Mucosa of descending colon (tissue), 3 donors: Measurements from ENCODE around the gene MIGA2. TPM values are rescaled to one million over a fixed set of nuclear protein-coding genes. Genes with fewer than 3 reads are reported as not detected.
"Not testable (repeated sequence)": the region's sequence is repeated elsewhere in the genome, so short reads cannot be mapped to it uniquely, and the experiment has no call there.

Source experiments
- ATAC-seq: fragments of 200-7000 bp; cut with Tn5 transposase; one replicate; pipeline ENCODE4 v1.9.1; 2020; ENCODE audit warnings: mild to moderate bottlenecking, moderate library complexity
- DNase-seq, 3 donors: peaks; one replicate each; pipeline ENCODE4 v3.0.0-alpha.2; 2020
- H3K36me3 ChIP-seq: fragments of 200-600 bp; one replicate; pipeline ENCODE4 v1.8.0; 2021; ENCODE audit warnings: low read depth, mild to moderate bottlenecking
- H3K4me1 ChIP-seq: fragments of 200-600 bp; one replicate; pipeline ENCODE4 v1.8.0; 2021; ENCODE audit warnings: low read depth, mild to moderate bottlenecking
- H3K4me3 ChIP-seq: fragments of 200-600 bp; one replicate; pipeline ENCODE4 v1.8.0; 2021; ENCODE audit warnings: mild to moderate bottlenecking
- H3K9me3 ChIP-seq: fragments of 200-600 bp; one replicate; pipeline ENCODE4 v1.8.0; 2021; ENCODE audit warnings: mild to moderate bottlenecking
- intact Hi-C, 2 donors: fragments of 100-400 bp; cut with DNase I in 1 of 2; cut with micrococcal nuclease in 1 of 2; formaldehyde crosslinking; loops; one replicate each; pipeline versions ENCODE4 v1.11.0 to v1.11.1; 2022; cut with DNase I, micrococcal nuclease
- total RNA-seq, 3 donors: library from RNA; stranded (reverse); fragmentation: NEBNext Ultra II Directional in 2 of 3; extraction: Animal tissue kit (Norgen Biotek cat#: 25700) in 2 of 3; gene quantifications; one replicate each; pipeline versions ENCODE4 v1.2.1 to v1.2.4, GENCODE V29; 2021 to 2023
- TF ChIP-seq, protein P1 (sequence below): fragments of 200-600 bp; IDR thresholded peaks from one replicate; pipeline ENCODE4 v1.8.0; 2022; ENCODE audit warnings: antibody characterized with exemption, mild to moderate bottlenecking
- donor health status: DM: no; HTN: no; CAD: no; lungs with moderate emphysema.
- donor health status: DM: no; HTN: no; CAD: no.
- donor health status: DM: no; HTN: yes; CAD: no.

MIGA2 gene
- total RNA-seq, 3 donors from 2014 or later = 56.2 to 89.4 (median 57.1) TPM

DNA sequence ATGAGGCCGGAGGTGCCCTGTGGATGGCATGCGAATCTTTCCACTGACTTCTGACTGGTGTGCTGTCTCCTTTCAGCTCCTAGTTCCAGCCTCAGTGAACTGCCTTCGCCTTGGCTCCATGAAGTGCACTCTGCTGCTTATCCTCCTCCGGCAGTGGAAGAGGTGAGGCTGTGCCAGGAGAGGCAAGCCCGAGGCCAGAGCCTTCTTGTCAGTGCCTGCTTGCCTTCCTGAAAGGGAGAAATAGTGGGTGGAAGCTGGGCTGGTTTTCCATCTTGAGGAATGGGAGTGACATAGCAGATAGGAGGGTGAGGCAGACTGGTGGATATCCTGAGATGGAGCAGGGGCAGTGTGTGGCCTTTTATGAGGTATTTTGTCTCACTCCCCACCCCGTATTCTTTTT lies 38.0 kb upstream of the MIGA2 start:
- TF ChIP-seq, protein P1, sequence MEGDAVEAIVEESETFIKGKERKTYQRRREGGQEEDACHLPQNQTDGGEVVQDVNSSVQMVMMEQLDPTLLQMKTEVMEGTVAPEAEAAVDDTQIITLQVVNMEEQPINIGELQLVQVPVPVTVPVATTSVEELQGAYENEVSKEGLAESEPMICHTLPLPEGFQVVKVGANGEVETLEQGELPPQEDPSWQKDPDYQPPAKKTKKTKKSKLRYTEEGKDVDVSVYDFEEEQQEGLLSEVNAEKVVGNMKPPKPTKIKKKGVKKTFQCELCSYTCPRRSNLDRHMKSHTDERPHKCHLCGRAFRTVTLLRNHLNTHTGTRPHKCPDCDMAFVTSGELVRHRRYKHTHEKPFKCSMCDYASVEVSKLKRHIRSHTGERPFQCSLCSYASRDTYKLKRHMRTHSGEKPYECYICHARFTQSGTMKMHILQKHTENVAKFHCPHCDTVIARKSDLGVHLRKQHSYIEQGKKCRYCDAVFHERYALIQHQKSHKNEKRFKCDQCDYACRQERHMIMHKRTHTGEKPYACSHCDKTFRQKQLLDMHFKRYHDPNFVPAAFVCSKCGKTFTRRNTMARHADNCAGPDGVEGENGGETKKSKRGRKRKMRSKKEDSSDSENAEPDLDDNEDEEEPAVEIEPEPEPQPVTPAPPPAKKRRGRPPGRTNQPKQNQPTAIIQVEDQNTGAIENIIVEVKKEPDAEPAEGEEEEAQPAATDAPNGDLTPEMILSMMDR = no peak
- DNase-seq (peak in 1 of 3 donors; percentile 27), ATAC-seq (no peak)
- Histone ChIP-seq H3K36me3 (peaks cover 10% of the 10 kb centered on the region), H3K9me3 (no peaks in the 10 kb centered on the region), H3K4me1 (no peaks in the 10 kb centered on the region), H3K4me3 (no peak overlapping the region)
- intact Hi-C loops = no loop called here

DNA sequence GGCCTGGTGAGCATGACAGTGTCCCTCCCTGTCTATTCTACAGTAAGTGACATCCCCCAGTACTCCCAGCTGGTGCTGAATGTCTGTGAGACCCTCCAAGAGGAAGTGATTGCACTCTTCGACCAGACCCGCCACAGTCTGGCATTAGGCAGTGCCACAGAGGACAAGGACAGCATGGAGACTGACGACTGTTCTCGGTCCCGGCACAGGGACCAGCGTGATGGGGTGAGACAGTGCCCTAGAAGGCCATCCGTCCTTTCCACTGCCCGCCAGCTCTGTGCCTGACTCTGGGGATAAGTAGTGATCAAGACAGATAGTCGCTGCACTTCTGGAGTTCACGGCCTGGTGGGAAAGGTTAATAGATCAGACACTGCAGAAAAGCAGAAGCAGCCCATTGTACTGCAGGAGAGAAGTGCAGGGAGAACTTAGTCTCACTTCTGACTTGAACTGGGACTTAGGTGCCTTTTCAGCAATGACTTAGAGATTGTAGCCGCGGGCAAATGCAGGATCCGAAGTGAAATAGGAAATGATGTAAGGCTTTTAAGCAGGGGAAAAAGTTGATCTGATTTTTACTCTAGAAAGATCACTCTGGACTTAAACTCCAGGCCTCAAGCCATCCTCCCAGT lies 36.7 kb upstream of the MIGA2 start:
- no peak overlapping the region for H3K4me3 ChIP-seq
- H3K36me3 ChIP-seq = peaks cover 10% of the 10 kb centered on the region
- TF ChIP-seq, protein P1 = no peak
- H3K9me3 ChIP-seq = no peaks in the 10 kb centered on the region
- H3K4me1 ChIP-seq = no peaks in the 10 kb centered on the region
- intact Hi-C loops = no loop called here
- peak in 1 of 3 donors; percentile 31 for DNase-seq
- no peak for ATAC-seq

DNA sequence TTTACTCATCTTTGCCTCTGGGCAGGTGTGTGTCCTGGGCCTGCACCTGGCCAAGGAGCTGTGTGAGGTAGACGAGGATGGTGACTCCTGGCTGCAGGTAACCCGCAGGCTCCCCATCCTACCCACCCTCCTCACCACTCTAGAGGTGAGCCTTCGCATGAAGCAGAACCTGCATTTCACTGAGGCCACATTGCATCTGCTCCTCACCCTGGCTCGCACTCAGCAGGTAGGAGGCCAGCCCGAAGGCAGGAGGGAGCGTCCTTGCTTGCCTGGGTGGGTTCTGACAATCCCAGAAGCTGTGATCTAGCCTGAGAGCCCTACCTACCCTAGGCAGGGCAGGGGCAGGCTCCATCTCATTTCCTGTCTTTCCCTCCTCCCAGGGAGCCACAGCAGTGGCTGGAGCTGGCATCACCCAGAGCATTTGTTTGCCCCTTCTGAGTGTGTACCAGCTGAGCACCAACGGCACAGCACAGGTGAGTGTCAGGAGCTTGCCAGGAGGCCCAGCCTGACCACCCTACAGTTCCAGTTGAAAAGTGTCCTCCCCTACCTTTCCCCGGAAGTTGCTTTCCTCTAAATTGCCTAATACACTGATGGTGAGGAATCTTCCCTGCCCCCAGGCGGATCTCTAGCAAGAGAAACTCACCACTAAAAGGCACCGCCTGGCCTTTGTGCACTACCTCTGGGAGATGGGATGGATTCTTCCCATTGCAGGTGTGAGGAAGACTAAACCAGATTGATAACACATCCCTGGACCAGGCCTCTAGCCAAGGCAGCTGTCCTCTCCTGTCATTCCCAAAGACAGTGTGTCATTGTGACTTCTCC lies 34.7 kb upstream of the MIGA2 start:
- no peak for ATAC-seq
- Histone ChIP-seq H3K4me1 (no peaks in the 10 kb centered on the region), H3K9me3 (no peaks in the 10 kb centered on the region), H3K4me3 (no peak overlapping the region), H3K36me3 (peaks cover 18% of the 10 kb centered on the region)
- intact Hi-C loops = no loop called here
- TF ChIP-seq, protein P1 = no peak
- DNase-seq = peak in 1 of 3 donors; percentile 29

DNA sequence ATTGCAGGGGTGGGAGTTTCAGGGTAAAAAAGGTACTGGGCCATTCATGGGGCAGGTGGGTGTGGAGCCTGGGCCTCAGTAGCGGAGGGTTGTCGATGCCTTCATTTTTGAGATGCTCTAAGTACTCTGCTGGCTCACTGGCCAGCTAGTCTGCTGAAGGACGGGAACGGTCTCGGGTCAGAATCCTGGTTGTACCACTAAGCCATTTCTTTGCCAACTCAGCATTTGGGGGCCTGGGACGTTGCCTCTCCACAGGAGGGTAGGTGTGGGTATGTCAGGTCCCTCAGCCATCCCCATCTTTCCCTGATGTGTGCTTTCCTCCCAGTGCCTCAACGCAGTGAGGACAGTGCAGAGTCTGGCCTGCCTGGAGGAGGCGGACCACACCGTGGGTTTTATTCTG lies 33.4 kb upstream of the MIGA2 start:
- Histone ChIP-seq H3K9me3 (no peaks in the 10 kb centered on the region), H3K4me3 (no peak overlapping the region), H3K36me3 (peaks cover 18% of the 10 kb centered on the region), H3K4me1 (no peaks in the 10 kb centered on the region)
- DNase-seq (peak in 1 of 3 donors; percentile 27), ATAC-seq (no peak)
- intact Hi-C loops = no loop called here
- TF ChIP-seq, protein P1 = no peak

DNA sequence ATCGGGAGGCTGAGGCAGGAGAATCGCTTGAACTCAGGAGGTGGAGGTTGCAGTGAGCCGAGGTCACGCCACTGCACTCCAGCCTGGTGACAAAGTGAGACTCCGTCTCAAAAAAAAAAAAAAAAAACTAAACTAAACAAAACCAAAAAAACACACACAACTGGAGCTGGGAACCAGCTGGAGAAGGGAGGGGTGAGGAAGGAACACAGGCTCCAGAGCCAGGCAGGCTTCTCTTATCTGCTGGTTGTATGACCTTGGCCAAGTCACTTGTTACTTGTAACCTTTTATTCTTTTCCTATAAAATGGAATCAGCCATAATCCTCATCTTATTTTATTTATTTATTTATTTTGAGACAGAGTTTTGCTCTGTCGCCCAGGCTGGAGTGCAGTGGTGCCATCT lies 32.3 kb upstream of the MIGA2 start:
- H3K4me1 ChIP-seq, DNase-seq, H3K9me3 ChIP-seq, H3K4me3 ChIP-seq, intact Hi-C loops, ATAC-seq: not testable (repeated sequence)
- H3K36me3 ChIP-seq = peaks cover 18% of the 10 kb centered on the region

DNA sequence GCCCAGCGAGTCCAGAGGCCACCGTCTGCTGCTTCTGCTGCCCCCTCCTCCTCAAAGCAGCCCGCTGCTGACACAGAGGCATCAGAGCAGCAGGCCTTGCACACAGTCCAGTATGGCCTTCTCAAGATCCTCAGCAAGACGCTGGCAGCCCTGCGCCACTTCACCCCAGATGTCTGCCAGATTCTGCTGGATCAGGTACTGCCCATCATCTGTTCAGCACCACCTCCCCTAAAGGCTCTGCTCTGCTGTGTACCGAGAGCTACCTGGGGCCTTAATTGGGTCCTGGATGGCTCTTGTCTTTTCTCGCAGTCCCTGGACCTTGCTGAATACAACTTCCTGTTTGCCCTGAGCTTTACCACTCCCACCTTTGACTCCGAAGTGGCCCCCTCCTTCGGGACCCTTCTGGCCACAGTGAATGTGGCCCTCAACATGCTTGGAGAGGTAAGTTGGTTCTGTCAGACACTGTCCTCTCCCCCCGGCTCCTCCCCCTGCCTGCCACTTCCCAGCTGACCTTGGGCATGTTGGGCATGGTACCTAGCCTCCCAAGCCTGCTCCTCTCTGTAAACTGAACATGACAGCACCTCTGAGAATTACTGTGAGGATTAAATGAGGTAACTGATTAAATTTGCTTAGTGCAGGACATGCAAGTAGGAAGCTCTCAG lies 31.0 kb upstream of the MIGA2 start:
- peak in 1 of 3 donors; percentile 21 for DNase-seq
- intact Hi-C loops = no loop called here
- Histone ChIP-seq H3K9me3 (no peaks in the 10 kb centered on the region), H3K36me3 (peaks cover 8% of the 10 kb centered on the region), H3K4me1 (no peaks in the 10 kb centered on the region), H3K4me3 (no peak overlapping the region)
- no peak for ATAC-seq
- TF ChIP-seq, protein P1 = no peak
